BLaER1 (cell line): Measurements from ENCODE around the gene BOD1L1.

Source experiments
- H3K27ac ChIP-seq: shearing (Covaris generic); formaldehyde crosslinking; 2 replicates; pipeline ENCODE4 v1.8.1; 2022
- H3K27me3 ChIP-seq: shearing (Covaris generic); formaldehyde crosslinking; 2 replicates; pipeline ENCODE4 v1.8.1; 2022
- H3K36me3 ChIP-seq: shearing (Covaris generic); formaldehyde crosslinking; 2 replicates; pipeline ENCODE4 v1.8.1; 2022
- H3K4me1 ChIP-seq: shearing (Covaris generic); formaldehyde crosslinking; 2 replicates; pipeline ENCODE4 v1.8.1; 2022
- H3K4me2 ChIP-seq: shearing (Covaris generic); formaldehyde crosslinking; 2 replicates; pipeline ENCODE4 v1.8.1; 2022
- H3K4me3 ChIP-seq: shearing (Covaris generic); formaldehyde crosslinking; 2 replicates; pipeline ENCODE4 v1.8.1; 2022
- H3K9ac ChIP-seq: shearing (Covaris generic); formaldehyde crosslinking; 2 replicates; pipeline ENCODE4 v1.8.1; 2022
- H3K9me3 ChIP-seq: shearing (Covaris generic); formaldehyde crosslinking; 2 replicates; pipeline ENCODE4 v1.8.1; 2022
- H4K20me1 ChIP-seq: shearing (Covaris generic); formaldehyde crosslinking; 2 replicates; pipeline ENCODE4 v1.8.1; 2022
- Cebpa-rat ChIP-seq: shearing (Covaris generic); IDR thresholded peaks from 2 replicates; pipeline ENCODE4 v1.8.1; 2022

Gene BOD1L1

GRCh38 chr4:13546941-13547484 is 80.5 kb downstream of the BOD1L1 start:
- TF ChIP-seq Cebpa-rat, result no peak
- no peaks in the 10 kb centered on the region for H3K36me3 ChIP-seq
- H4K20me1 ChIP-seq, result peaks cover 64% of the 10 kb centered on the region
- peak overlapping the region; percentile 97 for H3K4me2 ChIP-seq
- peaks cover 30% of the 10 kb centered on the region for H3K4me1 ChIP-seq
- H3K27me3 ChIP-seq, result peaks cover 78% of the 10 kb centered on the region
- H3K9ac ChIP-seq, result peak overlapping the region; percentile 64
- H3K27ac ChIP-seq, result no peak overlapping the region
- peaks cover 23% of the 10 kb centered on the region for H3K9me3 ChIP-seq
- peak overlapping the region; percentile 74 for H3K4me3 ChIP-seq

GRCh38 chr4:13546142-13546940 is 81.2 kb downstream of the BOD1L1 start:
- Histone ChIP-seq H3K36me3 (no peaks in the 10 kb centered on the region), H3K4me2 (peak overlapping the region; percentile 97), H3K9me3 (peaks cover 27% of the 10 kb centered on the region), H3K4me3 (peak overlapping the region; percentile 74), H3K4me1 (peaks cover 35% of the 10 kb centered on the region), H4K20me1 (peaks cover 71% of the 10 kb centered on the region), H3K27me3 (peaks cover 85% of the 10 kb centered on the region), H3K27ac (no peak overlapping the region), H3K9ac (no peak overlapping the region)
- TF ChIP-seq Cebpa-rat, result no peak

GRCh38 chr4:13545394-13545808 is 82.1 kb downstream of the BOD1L1 start:
- Histone ChIP-seq H3K27ac (no peak overlapping the region), H3K4me1 (peaks cover 35% of the 10 kb centered on the region), H3K4me3 (peak overlapping the region; percentile 65; the same call in 1 of the 2 replicates), H3K36me3 (no peaks in the 10 kb centered on the region), H3K27me3 (peaks cover 94% of the 10 kb centered on the region), H3K4me2 (peak overlapping the region; percentile 87; the same call in 1 of the 2 replicates), H4K20me1 (peaks cover 80% of the 10 kb centered on the region), H3K9me3 (peaks cover 27% of the 10 kb centered on the region), H3K9ac (no peak overlapping the region)
- no peak for TF ChIP-seq Cebpa-rat

- peak overlapping the region; percentile 87 for H3K4me2 ChIP-seq
- H3K27me3 ChIP-seq, result peaks cover 100% of the 10 kb centered on the region
These were observed 82.7 kb downstream of the BOD1L1 start for GRCh38 chr4:13544606-13545393.

GRCh38 chr4:13543839-13544605 is 83.5 kb downstream of the BOD1L1 start, which contains the start of gene NKX3-2:
Gene NKX3-2 (minus strand): TSS chr4:13544508. CDS start chr4:13544414, 94 bp downstream.
- peaks cover 37% of the 10 kb centered on the region for H3K9me3 ChIP-seq
- H3K9ac ChIP-seq, result no peak within 1 kb of the TSS
- H3K4me1 ChIP-seq, result peaks cover 35% of the 10 kb centered on the region
- no peak for TF ChIP-seq Cebpa-rat
- peak within 1 kb of the TSS; percentile 65 for H3K4me3 ChIP-seq
- H3K4me2 ChIP-seq, result peak within 1 kb of the TSS; percentile 87
- peaks cover 100% of the 10 kb centered on the region for H3K27me3 ChIP-seq
- peaks cover 94% of the 10 kb centered on the region for H4K20me1 ChIP-seq
- no peaks in the 10 kb centered on the region for H3K36me3 ChIP-seq
- H3K27ac ChIP-seq, result no peak within 1 kb of the TSS

More at GRCh38 chr4:13544606-13545393, 82.7 kb downstream of the BOD1L1 start:
- Histone ChIP-seq H3K4me3 (peak overlapping the region; percentile 65), H4K20me1 (peaks cover 86% of the 10 kb centered on the region), H3K27ac (no peak overlapping the region), H3K4me1 (peaks cover 35% of the 10 kb centered on the region), H3K9ac (no peak overlapping the region), H3K36me3 (no peaks in the 10 kb centered on the region), H3K9me3 (peaks cover 31% of the 10 kb centered on the region)
- no peak for TF ChIP-seq Cebpa-rat

- peaks cover 97% of the 10 kb centered on the region for H4K20me1 ChIP-seq
- no peak for TF ChIP-seq Cebpa-rat
- H3K36me3 ChIP-seq, result no peaks in the 10 kb centered on the region
- H3K9ac ChIP-seq, result no peak overlapping the region
- peaks cover 35% of the 10 kb centered on the region for H3K4me1 ChIP-seq
- H3K4me3 ChIP-seq, result peak overlapping the region; percentile 65
- no peak overlapping the region for H3K27ac ChIP-seq
- no peak overlapping the region for H3K4me2 ChIP-seq
- H3K27me3 ChIP-seq, result peaks cover 100% of the 10 kb centered on the region
- peaks cover 45% of the 10 kb centered on the region for H3K9me3 ChIP-seq
These were observed 84.3 kb downstream of the BOD1L1 start for GRCh38 chr4:13543032-13543838.

GRCh38 chr4:13542577-13543031 is 84.9 kb downstream of the BOD1L1 start:
- Histone ChIP-seq H3K9ac (no peak overlapping the region), H4K20me1 (peaks cover 99% of the 10 kb centered on the region), H3K36me3 (no peaks in the 10 kb centered on the region), H3K4me1 (peaks cover 32% of the 10 kb centered on the region), H3K4me2 (peak overlapping the region; percentile 53), H3K4me3 (peak overlapping the region; percentile 48), H3K27ac (no peak overlapping the region), H3K9me3 (peaks cover 51% of the 10 kb centered on the region), H3K27me3 (peaks cover 100% of the 10 kb centered on the region)
- TF ChIP-seq Cebpa-rat, result no peak

- H3K27me3 ChIP-seq, result peaks cover 100% of the 10 kb centered on the region
- no peak overlapping the region for H3K9ac ChIP-seq
- peaks cover 100% of the 10 kb centered on the region for H4K20me1 ChIP-seq
- no peaks in the 10 kb centered on the region for H3K36me3 ChIP-seq
- no peak for TF ChIP-seq Cebpa-rat
- H3K9me3 ChIP-seq, result peaks cover 58% of the 10 kb centered on the region
- H3K27ac ChIP-seq, result no peak overlapping the region
- peak overlapping the region; percentile 53 for H3K4me2 ChIP-seq
- H3K4me3 ChIP-seq, result peak overlapping the region; percentile 48
- peaks cover 26% of the 10 kb centered on the region for H3K4me1 ChIP-seq
These were observed 85.6 kb downstream of the BOD1L1 start for GRCh38 chr4:13541720-13542576.
